HepG2 (cell line): ENCODE measurements around the gene STK31. TPM values are rescaled to one million over a fixed set of nuclear protein-coding genes. Genes with fewer than 3 reads are reported as not detected.

Experiments used
- ATAC-seq: fragments of 200-7000 bp; cut with Tn5 transposase; 3 replicates; pipeline ENCODE4 v1.9.1; 2020; ENCODE audit warnings: mild to moderate bottlenecking, moderate library complexity
- BruUV-seq: library from RNA; stranded (reverse); fragments of 400-500 nt; replicated peaks from 2 replicates; lab custom pipeline; 2021; lab: Mats Ljungman, UMichigan
- CTCF ChIA-PET: fragments of 300-600 bp; formaldehyde crosslinking; extraction: SDS; loops from one replicate; lab custom pipeline; 2021; ENCODE audit warnings: low total read pairs, inconsistent platforms, low intra/inter-chr PET ratio; lab: Yijun Ruan, JAX
- POLR2A ChIA-PET: fragments of 350-600 bp; sonication (Branson Sonifier 250); formaldehyde crosslinking; loops from one replicate; lab custom pipeline; 2020; ENCODE audit warnings: antibody characterized with exemption, inconsistent platforms; lab: Yijun Ruan, JAX
- DNase-seq: peaks from one replicate; pipeline ENCODE4 v3.0.0-alpha.2; 2015; ENCODE audit warnings: low spot score
- FAIRE-seq: peaks from 3 replicates; lab custom pipeline; 2011; peaks lifted over from hg19 to GRCh38; lab: Jason Lieb, UNC
- H2AFZ ChIP-seq: one replicate; pipeline ENCODE4 v1.6.1; 2011; ENCODE audit warnings: low read length, inconsistent platforms
- H3K27ac ChIP-seq: fragments of 300-600 bp; 3 replicates; pipeline ENCODE4 v1.8.0; 2011; ENCODE audit warnings: mixed run types, mild to moderate bottlenecking, mixed read lengths, low read length, inconsistent platforms; ENCODE audit not compliant: insufficient read depth; ENCODE audit errors: extremely low read length
- H3K27me3 ChIP-seq, 2 experiments: fragments of 200-600 bp in 1 of 2; 2 replicates in 1 of 2; 3 replicates in 1 of 2; pipeline versions ENCODE4 v1.6.0 to v1.8.0; 2011; ENCODE audit warnings: low read length in 2 of 2, mild to moderate bottlenecking in 2 of 2, moderate library complexity in 2 of 2, inconsistent platforms in 1 of 2; ENCODE audit not compliant: insufficient read depth in 2 of 2, control insufficient read depth in 1 of 2
- H3K36me3 ChIP-seq, 2 experiments: fragments of 200-600 bp in 1 of 2; replicated peaks in 1 of 2; 2 replicates in 1 of 2; 3 replicates in 1 of 2; pipeline versions ENCODE4 v1.5.1 to v1.8.0; 2011; ENCODE audit warnings: low read length in 2 of 2, inconsistent platforms in 1 of 2; ENCODE audit not compliant: insufficient read depth in 2 of 2, control insufficient read depth in 1 of 2
- H3K4me1 ChIP-seq: 2 replicates; pipeline ENCODE4 v1.5.1; 2012; ENCODE audit warnings: low read length, inconsistent platforms; ENCODE audit not compliant: insufficient read depth
- H3K4me2 ChIP-seq: 2 replicates; pipeline ENCODE4 v1.6.0; 2011; ENCODE audit warnings: low read depth, low read length, inconsistent platforms
- H3K4me3 ChIP-seq, 3 experiments: fragments of 200-600 bp in 1 of 3; sonication (generic), shearing (Covaris generic) in 1 of 3; replicated peaks in 1 of 3; 2 replicates each; pipeline ENCODE4 v1.5.1; 2011 to 2016; ENCODE audit warnings: low read length in 3 of 3, inconsistent platforms in 2 of 3, low read depth in 2 of 3, mild to moderate bottlenecking in 2 of 3, control low read depth in 1 of 3, mixed read lengths in 1 of 3; ENCODE audit not compliant: insufficient read depth in 1 of 3
- H3K79me2 ChIP-seq: one replicate; pipeline ENCODE4 v1.6.1; 2011; ENCODE audit warnings: low read length, inconsistent platforms; ENCODE audit not compliant: insufficient read depth
- H3K9ac ChIP-seq: 2 replicates; pipeline ENCODE4 v1.6.0; 2011; ENCODE audit warnings: mild to moderate bottlenecking, low read depth, low read length, inconsistent platforms; ENCODE audit not compliant: insufficient read depth
- H3K9me3 ChIP-seq: 2 replicates; pipeline ENCODE4 v1.5.1; 2012; ENCODE audit warnings: mild to moderate bottlenecking, low read length
- H4K20me1 ChIP-seq: 2 replicates; pipeline ENCODE4 v1.6.0; 2011; ENCODE audit warnings: inconsistent platforms, mild to moderate bottlenecking, low read length, moderate library complexity; ENCODE audit not compliant: insufficient read depth
- ATRX ChIP-seq: sonication (generic); formaldehyde crosslinking; IDR thresholded peaks from 2 replicates; pipeline ENCODE4 v1.4.0; 2020; ENCODE audit warnings: missing genetic modification reagents, borderline replicate concordance
- ETV5 ChIP-seq: IDR thresholded peaks from 2 replicates; pipeline ENCODE4 v1.6.1; 2018; ENCODE audit warnings: missing biosample characterization, missing genetic modification reagents, inconsistent platforms, borderline replicate concordance
- GPBP1L1 ChIP-seq: sonication (generic); formaldehyde crosslinking; IDR thresholded peaks from 2 replicates; pipeline ENCODE4 v1.5.0; 2020; ENCODE audit warnings: mild to moderate bottlenecking, missing genetic modification reagents
- HNF4G ChIP-seq, 2 experiments: sonication (generic) in 1 of 2; formaldehyde crosslinking in 1 of 2; IDR thresholded peaks; 2 replicates each; pipeline versions ENCODE4 v1.4.0 to v1.6.1; 2011 to 2020; ENCODE audit warnings: borderline replicate concordance in 2 of 2, low read depth in 2 of 2, mild to moderate bottlenecking in 2 of 2, low read length in 1 of 2, missing genetic modification reagents in 1 of 2, moderate library complexity in 1 of 2
- ISX ChIP-seq: sonication (generic); formaldehyde crosslinking; conservative IDR thresholded peaks from 2 replicates; pipeline ENCODE4 v1.5.0; 2020; ENCODE audit warnings: missing genetic modification reagents
- KDM3A ChIP-seq: IDR thresholded peaks from 2 replicates; pipeline ENCODE4 v1.6.1; 2018; ENCODE audit warnings: low read depth, missing compliant biosample characterization
- MEF2D ChIP-seq: sonication (generic); formaldehyde crosslinking; IDR thresholded peaks from 2 replicates; pipeline ENCODE4 v1.5.1; 2020; ENCODE audit warnings: mild to moderate bottlenecking, missing genetic modification reagents
- MNT ChIP-seq: fragments of 450-650 bp; IDR thresholded peaks from 2 replicates; pipeline ENCODE4 v1.6.1; 2016
- PRPF4 ChIP-seq: fragments of 200-400 bp; formaldehyde crosslinking; IDR thresholded peaks from 2 replicates; pipeline ENCODE4 v1.6.1; 2016; ENCODE audit warnings: low read length, low read depth; ENCODE audit not compliant: poor library complexity, severe bottlenecking
- RXRB ChIP-seq: IDR thresholded peaks from 2 replicates; pipeline ENCODE4 v1.6.1; 2016; ENCODE audit warnings: borderline replicate concordance, missing genetic modification reagents, missing compliant biosample characterization
- SRY ChIP-seq: sonication (generic); formaldehyde crosslinking; IDR thresholded peaks from 2 replicates; pipeline ENCODE4 v1.8.0; 2022; ENCODE audit warnings: mild to moderate bottlenecking, missing genetic modification reagents
- XRCC5 ChIP-seq: fragments of 200-400 bp; formaldehyde crosslinking; optimal IDR thresholded peaks from 2 replicates; pipeline ENCODE3; 2017; ENCODE audit warnings: mild to moderate bottlenecking, low read length
- YEATS2 ChIP-seq: sonication (generic); formaldehyde crosslinking; IDR thresholded peaks from 2 replicates; pipeline ENCODE4 v1.4.0; 2020; ENCODE audit warnings: missing genetic modification reagents, borderline replicate concordance
- ZNF17 ChIP-seq: sonication (generic); formaldehyde crosslinking; IDR thresholded peaks from 2 replicates; pipeline ENCODE4 v1.5.0; 2020; ENCODE audit warnings: mild to moderate bottlenecking, missing genetic modification reagents
- ZNF20 ChIP-seq: sonication (generic); formaldehyde crosslinking; IDR thresholded peaks from 2 replicates; pipeline ENCODE4 v1.4.0; 2020; ENCODE audit warnings: mild to moderate bottlenecking, moderate library complexity, missing genetic modification reagents
- ZNF354B ChIP-seq: sonication (generic); formaldehyde crosslinking; IDR thresholded peaks from 2 replicates; pipeline ENCODE4 v1.8.0; 2022; ENCODE audit warnings: mild to moderate bottlenecking, missing genetic modification reagents
- ZNF672 ChIP-seq: sonication (generic); formaldehyde crosslinking; IDR thresholded peaks from 2 replicates; pipeline ENCODE4 v1.8.1; 2022; ENCODE audit warnings: missing genetic modification reagents
- ZNF75D ChIP-seq: sonication (generic); formaldehyde crosslinking; IDR thresholded peaks from 2 replicates; pipeline ENCODE4 v1.8.1; 2023; ENCODE audit warnings: missing genetic modification reagents, mild to moderate bottlenecking, borderline replicate concordance
- ZNF784 ChIP-seq: sonication (generic); formaldehyde crosslinking; IDR thresholded peaks from 2 replicates; pipeline ENCODE4 v1.5.1; 2020; ENCODE audit warnings: missing genetic modification reagents, mild to moderate bottlenecking, borderline replicate concordance
- ZNF839 ChIP-seq: sonication (generic); formaldehyde crosslinking; IDR thresholded peaks from 2 replicates; pipeline ENCODE4 v1.4.0; 2020; ENCODE audit warnings: missing genetic modification reagents, mild to moderate bottlenecking, borderline replicate concordance
- WGBS: methylation state at CpG from one replicate; pipeline ENCODE4 v1.1.6; 2017; ENCODE audit warnings: low lambda C conversion rate; 5-methylcytosine and 5-hydroxymethylcytosine counted together
- in situ Hi-C: cut with HindIII; loops from 2 replicates; pipeline ENCODE4 v1.10.0; 2017; ENCODE audit warnings: low pct_unique_long_range_greater_than_20kb; ENCODE audit not compliant: extremely low pct_ligation_motif_present
- intact Hi-C: fragments of 100-400 bp; cut with micrococcal nuclease; formaldehyde crosslinking; loops from one replicate; pipeline ENCODE4 v1.10.0; 2022; ENCODE audit not compliant: unreplicated experiment
- polyA plus RNA-seq, 8 experiments: library from polyadenylated mRNA; depleted of rRNA in 3 of 8; stranded (reverse) in 7 of 8; unstranded in 1 of 8; fragments of >200 nt; fragmentation: Illumina TruSeq in 4 of 8; extraction: Trizol in 4 of 8; gene quantifications; 2 replicates each; pipeline versions ENCODE4 v1.2.1 to v1.2.3, GENCODE V29; 2011 to 2016; ENCODE audit warnings: low read depth in 4 of 8, missing spikeins in 1 of 8, mixed read lengths in 1 of 8; ENCODE audit not compliant: insufficient read depth in 1 of 8
- total RNA-seq, 5 experiments: library from RNA; depleted of rRNA; stranded (reverse); fragments of >200 nt; fragmentation: Illumina TruSeq; extraction: Trizol; gene quantifications; 2 replicates each; pipeline ENCODE4 v1.2.3, GENCODE V29; 2016; ENCODE audit warnings: low read depth in 1 of 5

The STK31 gene
- total and polyA plus RNA-seq, 2 of the 13 experiments (the other 11 are each of a cell fraction or from before 2014, with no cell fraction given), result not detected

GRCh38 chr7:23691320-23691719 is 18.7 kb upstream of the STK31 start:
- no peaks in the 10 kb centered on the region for H3K36me3 ChIP-seq
- ATAC-seq (no peak), DNase-seq (no peak), FAIRE-seq (no peak)
- 66% methylated on average over 4 of the region's 4 CpGs for WGBS
- intact Hi-C loops, result no loop called here
- H3K4me3 ChIP-seq, result no peak overlapping the region
- no peak overlapping the region for H3K27ac ChIP-seq
- ChIA-PET CTCF (no interaction called here), POLR2A (no interaction called here)
- no peaks in the 10 kb centered on the region for H3K79me2 ChIP-seq
- H4K20me1 ChIP-seq, result no peaks in the 10 kb centered on the region
- no TSS peak for BruUV-seq
- no peaks in the 10 kb centered on the region for H3K27me3 ChIP-seq
- in situ Hi-C loops, result no loop called here
- no peak for TF ChIP-seq ZNF784 (CRISPR knock-in tag)
- TF ChIP-seq XRCC5, result no peak
- no peak for TF ChIP-seq ZNF839 (CRISPR knock-in tag)
- no peak for TF ChIP-seq PRPF4
- TF ChIP-seq ISX (CRISPR knock-in tag), result no peak
- TF ChIP-seq HNF4G (IDR thresholded peaks at IDR 0.05; ENCODE audit: borderline replicate concordance, low read depth, low read length), result no peak
- TF ChIP-seq HNF4G (CRISPR knock-in tag; IDR thresholded peaks at IDR 0.05; ENCODE audit: borderline replicate concordance, low read depth), result no peak
- no peak for TF ChIP-seq GPBP1L1
- no peak for TF ChIP-seq SRY (CRISPR knock-in tag)
- no peak for TF ChIP-seq MEF2D (CRISPR knock-in tag)
- no peak for TF ChIP-seq ZNF20 (CRISPR knock-in tag)
- TF ChIP-seq ETV5 (CRISPR knock-in tag), result no peak
- TF ChIP-seq MNT, result no peak
- TF ChIP-seq ZNF17 (CRISPR knock-in tag), result no peak
- TF ChIP-seq YEATS2 (CRISPR knock-in tag), result no peak
- TF ChIP-seq ZNF672 (CRISPR knock-in tag), result no peak
- no peak for TF ChIP-seq ZNF354B
- TF ChIP-seq KDM3A, result no peak
- TF ChIP-seq RXRB (CRISPR knock-in tag), result no peak
- no peak for TF ChIP-seq ATRX (CRISPR knock-in tag)
- TF ChIP-seq ZNF75D (CRISPR knock-in tag), result no peak
- no peak overlapping the region for H2AFZ ChIP-seq
- H3K4me2 ChIP-seq, result no peak overlapping the region
- H3K4me1 ChIP-seq, result no peaks in the 10 kb centered on the region
- no peak overlapping the region for H3K9ac ChIP-seq
- H3K9me3 ChIP-seq, result no peaks in the 10 kb centered on the region
